ENCODE data around the gene MTHFD1L.
A peak's percentile ranks its signal among the peaks of the same experiment; 100 is the strongest.
"Not testable (repeated sequence)": the region's sequence is repeated elsewhere in the genome, so short reads cannot be mapped to it uniquely, and the experiment has no call there.

- TF ChIP-seq CTCF (IDR thresholded peaks at IDR 0.05; ENCODE audit: extremely low read depth in 1 of 2, insufficient read depth in 1 of 2, low read depth in 1 of 2, low read length in 2 of 2); POLR2A (IDR thresholded peaks at IDR 0.05; ENCODE audit: low read depth, low read length); EZH2 (IDR thresholded peaks at IDR 0.05; ENCODE audit: borderline replicate concordance, low read depth, low read length, severe bottlenecking); MYC (IDR thresholded peaks at IDR 0.05; ENCODE audit: low read depth, low read length): not testable (repeated sequence)
- TF ChIP-seq MAX (IDR thresholded peaks at IDR 0.05; ENCODE audit: insufficient read depth, insufficient read length) (peak; percentile 30), POLR2AphosphoS5 (IDR thresholded peaks at IDR 0.05; ENCODE audit: insufficient read depth, low read depth, low read length) (peak; percentile 80), JUN (IDR thresholded peaks at IDR 0.05; ENCODE audit: borderline replicate concordance, insufficient read depth, insufficient read length, low read depth) (peak; percentile 85), GATA2 (IDR thresholded peaks at IDR 0.05; ENCODE audit: insufficient read depth, insufficient read length, low read depth, low read length) (peak; percentile 89), FOS (IDR thresholded peaks at IDR 0.05; ENCODE audit: borderline replicate concordance, insufficient read depth, low read length) (peak; percentile 91)
Observed at GRCh38 chr6:151040888-151041521, 175.5 kb downstream of the MTHFD1L start.
